CD4-positive, alpha-beta T cell treated with Interleukin-10 for 1 hour (primary cell): ENCODE data around the gene TOX2.

Experiments
- DNase-seq: peaks from one replicate; pipeline ENCODE4 v3.0.0-alpha.2; 2020

The TOX2 gene

DNA sequence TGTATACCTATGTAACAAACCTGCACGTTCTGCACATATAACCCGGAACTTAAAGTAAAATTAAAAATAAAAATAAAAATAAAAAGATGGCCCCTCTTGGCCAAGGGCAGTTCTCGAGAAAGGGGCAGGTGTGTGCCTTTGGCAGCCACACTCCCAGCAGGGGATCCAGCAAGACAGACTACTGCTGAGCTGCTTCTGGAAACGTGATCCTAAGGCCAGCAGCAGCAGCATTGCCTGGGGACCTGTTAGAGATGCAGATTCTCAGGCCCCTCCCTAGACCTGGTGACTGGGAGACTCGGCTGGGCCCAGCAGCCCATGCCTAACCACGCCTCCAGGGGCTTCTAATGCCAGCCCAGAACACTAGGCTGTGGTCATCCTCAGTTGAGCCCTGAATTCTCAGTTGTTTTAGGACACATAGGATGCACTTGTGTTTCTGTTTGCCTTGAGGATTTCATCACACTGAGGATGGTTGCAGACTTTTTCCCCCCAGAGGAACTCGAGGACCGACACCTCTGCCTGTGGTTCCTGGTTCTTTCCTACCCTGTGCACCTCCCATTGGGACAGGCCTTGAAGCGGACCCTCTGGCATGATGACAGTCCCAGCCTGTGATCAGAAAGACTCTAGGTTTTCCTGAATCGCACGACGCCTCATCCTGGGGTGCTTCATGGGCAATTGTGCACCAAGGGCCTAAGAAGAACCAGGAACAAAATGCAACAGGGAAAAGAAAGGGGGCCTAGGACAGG, 105.9 kb downstream of the TOX2 start:
- DNase-seq = no peak

DNA sequence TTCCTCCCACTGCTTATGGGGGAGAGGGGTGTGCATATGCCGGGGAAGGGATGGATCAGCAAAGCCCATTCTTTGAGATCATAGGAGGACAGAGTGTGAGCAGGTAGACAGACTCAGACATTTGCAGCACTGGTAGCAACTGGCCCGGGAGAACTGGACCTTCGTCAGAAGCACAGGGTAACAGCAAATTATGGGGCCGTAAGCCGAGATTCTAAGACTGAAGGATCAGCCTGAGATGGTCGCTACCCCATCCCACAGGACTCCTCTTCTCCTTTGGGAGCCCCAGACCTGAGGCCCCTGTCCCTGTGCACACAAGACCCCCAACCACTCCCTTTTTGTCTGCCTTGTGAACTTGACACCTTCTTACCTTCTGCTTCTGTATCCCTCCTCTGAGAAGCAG, 106.5 kb downstream of the TOX2 start:
- DNase-seq = no peak

DNA sequence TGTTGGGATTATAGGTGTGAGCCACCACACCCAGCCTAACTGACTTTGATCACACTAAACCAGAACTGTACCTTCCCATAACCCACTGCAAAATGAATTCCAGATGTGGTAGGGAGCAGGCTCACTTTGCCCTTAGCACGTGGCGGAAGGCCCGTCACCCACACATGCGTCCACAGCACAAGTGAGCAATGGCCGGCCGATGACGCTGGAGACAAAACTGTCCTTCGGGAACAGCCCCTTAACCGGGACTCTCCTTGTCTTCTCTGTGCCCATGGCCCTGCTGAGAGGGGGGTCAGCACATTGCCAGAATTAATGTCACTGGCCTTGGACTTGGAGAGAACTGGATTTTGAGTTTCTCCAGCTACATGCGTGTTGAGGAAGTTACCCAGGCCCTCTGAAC, 107.2 kb downstream of the TOX2 start:
- no peak for DNase-seq

DNA sequence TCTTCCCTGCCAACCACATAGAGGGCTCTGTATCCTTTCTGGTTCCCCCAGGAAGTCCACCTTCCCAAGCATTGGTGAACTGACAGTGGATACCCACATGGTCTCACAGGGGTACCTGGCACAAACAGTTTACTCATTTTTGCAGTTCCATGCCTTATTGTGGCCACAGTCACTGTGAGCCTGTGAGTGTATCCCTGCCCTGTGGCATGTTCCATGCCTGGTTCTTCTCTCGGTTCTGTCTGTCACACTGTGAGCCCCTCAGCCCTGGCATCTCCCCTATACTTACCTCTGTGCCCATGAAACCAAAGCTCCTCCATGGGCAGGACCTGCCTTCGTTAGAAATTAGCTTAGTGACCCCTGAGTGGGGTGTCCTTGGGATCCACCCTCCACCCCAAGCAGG, 107.8 kb downstream of the TOX2 start:
- DNase-seq = no peak

DNA sequence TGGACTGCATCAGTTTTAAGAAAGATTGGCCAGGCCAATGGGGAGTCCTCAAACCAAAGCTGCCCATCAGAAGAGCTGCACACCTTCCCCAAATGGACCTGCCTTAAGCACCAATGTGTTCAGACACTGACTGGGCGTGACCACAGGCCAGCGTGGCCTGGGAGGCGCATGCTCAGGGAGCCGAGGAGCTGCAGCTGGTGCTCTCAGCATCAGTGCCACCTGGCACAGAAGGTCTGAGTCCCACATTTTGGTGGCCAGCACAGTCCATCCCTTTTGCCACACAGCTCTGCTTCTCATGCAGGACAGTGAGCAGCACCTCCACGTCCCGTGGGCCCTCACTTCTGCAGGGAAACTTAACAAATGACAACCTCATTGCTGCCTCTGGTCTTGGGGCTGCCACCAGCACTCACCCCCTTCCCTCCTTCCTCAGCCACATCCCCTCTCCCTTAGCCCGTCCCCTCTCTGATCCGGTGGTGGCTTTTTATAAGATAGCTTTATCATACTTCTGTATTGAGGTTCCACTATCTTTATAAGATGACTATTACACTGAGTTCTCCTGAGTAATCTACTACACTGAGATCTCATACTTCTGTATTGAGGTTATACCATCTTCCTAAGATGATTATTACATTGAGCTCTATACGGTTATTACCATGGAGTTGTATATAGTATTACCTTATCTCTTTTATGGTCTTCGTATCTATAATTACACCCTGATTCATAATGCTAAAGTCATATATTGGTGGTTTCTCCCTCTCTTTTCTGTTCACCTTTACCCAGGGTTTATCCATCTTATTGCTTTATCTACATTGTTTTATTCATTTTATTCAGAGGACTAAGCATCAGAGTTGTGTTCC, 109.1 kb downstream of the TOX2 start:
- no peak for DNase-seq

DNA sequence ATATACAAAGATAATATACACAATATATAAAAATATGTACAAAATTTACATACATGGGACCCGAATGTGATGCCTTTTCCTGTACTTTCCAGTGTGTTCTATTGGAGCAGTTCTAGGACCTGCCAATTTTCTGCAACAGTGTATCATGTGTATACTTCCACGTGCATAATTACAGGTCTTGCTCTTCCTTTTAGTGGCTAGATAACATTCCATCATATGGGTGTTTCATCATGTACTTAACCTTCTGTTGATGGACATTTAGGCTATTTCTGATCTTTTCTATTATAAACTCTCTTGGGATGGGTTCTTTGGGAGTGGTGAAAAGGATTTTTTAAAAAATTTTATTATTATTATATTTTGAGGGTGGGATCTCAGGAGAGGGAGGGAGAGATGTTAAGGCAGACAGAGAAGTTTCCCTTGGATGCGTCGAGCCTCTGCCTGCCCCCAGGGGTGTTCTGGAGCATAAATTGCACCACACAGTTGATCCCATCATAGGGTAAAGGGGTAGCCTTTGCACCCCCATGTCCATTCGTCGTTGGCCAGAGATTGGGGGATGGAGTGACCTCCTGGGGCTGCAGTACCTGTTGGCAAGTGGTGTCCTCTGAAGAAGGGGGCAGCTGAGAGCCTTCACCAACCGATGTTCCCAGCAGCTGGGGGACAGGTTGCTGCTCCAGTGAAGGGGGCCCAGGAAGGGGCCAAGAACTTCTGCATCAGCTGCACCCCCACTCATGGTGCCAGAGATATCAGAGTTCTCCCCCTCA, 110.3 kb downstream of the TOX2 start:
- DNase-seq = no peak

DNA sequence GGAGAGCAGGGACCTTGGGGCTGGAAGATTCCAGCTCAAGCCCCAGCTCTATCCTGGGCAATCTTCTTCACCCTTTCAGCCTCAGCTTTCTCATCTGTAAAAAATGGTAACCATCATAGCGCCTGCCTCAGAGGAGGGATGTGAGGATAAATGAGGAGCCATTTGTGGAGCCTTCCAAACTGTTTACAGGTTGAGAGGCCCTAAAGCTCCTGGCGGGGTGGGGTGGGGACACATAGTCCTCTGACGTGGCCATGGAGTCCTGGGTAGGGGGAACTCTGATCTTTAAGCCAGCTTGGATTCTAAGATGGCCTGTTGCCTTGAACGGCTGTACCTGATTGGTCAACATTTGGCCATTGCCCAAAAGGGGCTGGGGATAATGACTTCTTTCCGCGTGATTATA, 111.1 kb downstream of the TOX2 start:
- no peak for DNase-seq

DNA sequence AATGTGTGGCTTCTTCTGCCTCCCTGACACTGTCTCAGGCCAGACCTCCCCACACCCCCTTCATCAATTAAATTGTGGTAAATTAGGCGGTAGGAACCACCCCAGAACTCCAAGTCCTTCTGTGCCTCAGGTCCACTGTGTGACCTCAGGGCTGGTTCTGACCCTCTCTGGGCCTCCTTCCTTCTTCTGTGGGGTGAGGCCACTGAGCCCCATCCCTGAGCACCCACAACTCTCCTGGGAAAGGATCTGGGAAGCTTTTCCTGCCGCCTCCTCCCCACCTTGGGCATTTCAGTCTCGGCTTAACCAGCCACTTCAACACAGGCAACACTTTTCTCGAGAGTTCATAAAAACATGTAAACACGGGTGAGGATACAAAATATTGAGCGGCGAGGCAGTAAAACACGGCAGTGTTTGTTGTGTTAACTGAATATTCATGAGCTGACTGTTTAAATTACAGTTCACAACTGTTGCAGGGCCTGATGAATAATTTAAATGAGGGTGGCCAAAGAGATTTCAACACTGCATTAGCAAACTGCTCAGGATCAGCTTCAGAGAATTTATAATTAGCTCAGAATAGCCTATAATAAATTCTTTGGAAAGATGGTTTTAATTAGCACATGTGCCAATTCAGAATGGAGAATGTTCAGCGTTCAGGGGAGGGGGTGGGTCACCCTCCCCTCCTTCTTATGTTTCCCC, 112.1 kb downstream of the TOX2 start:
- DNase-seq = no peak

DNA sequence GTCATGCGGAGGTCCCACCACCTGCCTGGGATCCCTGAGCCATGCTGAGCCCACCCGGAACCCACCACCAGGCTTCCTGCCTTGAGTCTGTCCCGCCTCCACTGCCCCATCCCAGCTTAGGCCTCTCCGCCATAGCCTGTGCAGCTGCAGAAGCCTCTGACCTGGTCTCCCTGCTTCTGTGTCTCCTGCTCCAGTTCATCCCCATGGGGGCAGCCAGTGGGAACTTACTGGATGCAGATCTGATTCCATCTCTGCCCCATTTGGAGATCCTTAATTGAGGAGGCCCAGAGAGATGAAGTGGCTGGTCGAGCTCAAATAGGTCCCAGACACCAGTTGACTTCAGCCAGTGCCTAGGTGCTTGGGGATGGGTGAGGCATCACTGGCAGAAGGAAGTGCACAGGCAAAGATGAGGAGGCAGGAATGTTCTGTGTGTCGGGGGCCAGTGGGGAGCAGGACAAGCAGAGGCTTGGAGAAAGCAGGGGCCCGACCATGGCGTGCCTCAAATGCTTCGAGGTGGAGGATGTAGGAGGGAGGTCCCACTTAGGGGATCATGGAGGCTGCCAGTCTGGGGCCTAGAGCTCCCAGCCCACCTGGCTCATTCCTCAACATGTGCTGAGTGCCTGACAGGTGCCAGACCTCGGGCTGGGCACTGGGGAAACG, 112.8 kb downstream of the TOX2 start:
- DNase-seq = no peak

DNA sequence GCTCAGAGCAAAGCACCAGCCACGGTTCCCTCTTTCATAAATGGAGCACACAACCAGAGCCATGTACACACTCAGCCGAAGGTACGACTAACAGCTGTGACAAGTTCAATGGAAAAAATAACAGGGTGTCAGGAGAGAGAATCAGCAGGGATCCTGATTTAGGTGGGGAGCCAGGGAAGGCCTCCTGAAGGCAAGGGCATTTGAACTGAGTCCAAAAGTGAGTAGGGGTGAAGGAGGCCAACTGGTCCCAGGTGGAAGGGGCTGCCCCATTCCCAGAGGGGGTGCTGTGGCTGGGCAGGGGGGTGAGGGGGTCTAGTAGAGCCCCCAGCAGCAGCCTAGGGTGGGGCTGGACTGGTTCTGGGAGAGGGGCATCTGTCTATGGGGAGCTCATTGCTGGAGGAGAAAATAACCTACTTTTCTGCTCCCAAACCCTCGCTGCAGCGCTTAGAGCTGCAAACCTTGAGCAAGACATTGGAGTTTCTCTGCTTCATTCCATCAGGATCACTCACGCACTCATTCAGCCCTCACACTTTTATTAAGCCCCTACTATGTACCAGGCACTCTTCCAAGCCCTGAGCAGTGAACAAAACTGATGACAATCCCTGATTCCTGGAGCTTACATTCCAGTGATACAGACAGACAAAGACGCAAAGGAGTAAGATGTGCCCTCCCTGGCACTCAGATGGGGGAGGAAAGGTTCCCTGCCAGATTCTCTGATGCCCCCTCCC, 113.5 kb downstream of the TOX2 start:
- no peak for DNase-seq

DNA sequence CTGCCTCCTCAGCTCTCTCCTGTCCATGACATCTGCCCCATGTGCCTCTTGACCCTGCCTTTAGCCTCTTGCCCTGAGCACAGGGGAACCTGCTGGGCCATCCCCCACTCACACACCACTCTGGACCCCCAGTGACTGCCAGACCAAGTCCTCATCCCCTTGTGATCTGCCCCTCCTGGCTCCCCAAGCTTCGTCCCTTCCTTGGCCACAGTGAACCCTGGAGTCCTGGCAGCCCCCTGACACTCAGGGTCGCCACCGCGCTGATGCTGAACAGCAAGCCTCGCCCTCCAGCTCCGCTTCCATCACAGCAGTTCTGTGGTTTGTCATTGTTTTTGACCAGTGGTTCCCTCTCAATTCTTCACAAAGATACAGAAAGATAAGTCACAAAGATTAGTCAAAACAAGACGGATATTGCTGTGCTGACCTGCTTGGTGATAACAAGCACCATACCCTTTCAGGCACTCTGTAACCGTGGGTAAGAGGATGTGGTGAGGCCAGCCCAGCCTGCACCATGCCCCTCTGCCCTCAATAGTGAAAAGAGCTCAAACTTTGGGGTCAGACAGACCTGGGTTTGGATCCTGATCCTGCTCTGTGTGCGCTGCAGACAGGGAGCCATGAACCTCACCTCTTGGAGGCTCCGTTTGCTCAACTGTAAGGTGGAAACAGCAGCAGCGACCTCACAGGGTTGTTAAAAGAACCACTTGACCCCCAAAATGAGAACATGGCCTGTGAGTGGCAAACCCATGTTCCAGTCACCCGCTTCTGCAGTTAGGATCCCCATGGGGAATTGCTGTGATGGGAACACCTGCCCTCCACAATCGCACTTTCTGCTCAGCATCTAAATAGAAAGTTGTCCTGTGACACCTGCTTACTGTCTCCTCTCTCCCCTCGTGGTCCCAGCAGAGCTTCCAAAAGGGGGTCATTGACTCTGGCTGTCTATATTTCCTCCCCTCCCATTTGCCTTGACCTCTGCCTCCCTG, 114.5 kb downstream of the TOX2 start:
- DNase-seq = no peak

DNA sequence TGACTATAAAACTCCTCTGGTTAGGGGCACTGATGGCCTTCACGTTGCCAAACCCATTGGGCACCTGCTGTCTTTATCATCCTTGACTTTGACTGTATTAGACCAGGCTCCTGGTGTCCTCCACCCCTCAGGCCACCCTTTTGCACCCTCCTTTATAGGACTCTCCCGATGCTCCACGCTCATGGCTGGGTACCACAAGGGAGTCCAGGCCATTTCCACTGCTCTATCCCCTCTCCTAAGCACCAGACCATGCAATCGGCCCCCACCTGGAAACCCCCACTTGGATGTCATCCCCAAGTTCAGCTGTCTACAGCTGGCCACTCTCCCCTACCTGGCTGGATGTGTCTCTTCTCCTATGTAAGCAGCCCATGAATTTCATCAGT, 115.2 kb downstream of the TOX2 start:
- DNase-seq = no peak

DNA sequence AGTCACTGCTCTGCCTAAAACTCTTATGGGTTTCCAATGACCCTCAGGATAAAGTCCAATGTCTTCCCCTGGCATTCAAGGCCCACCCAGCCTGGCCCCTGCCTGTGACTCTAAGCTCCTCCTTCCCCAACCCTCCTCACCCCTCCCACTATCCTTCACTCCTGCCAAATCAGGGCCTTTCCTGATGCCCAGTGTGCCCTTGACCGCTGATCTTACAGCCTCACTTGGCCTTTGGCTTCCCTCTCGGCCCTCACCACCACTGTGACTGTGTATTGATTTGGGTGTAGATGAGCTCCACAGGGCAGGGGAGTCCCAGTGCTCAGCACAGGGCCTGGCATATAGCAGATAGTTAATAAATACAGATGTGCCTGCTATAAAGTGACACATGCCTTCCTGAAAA, 115.7 kb downstream of the TOX2 start:
- DNase-seq = no peak

DNA sequence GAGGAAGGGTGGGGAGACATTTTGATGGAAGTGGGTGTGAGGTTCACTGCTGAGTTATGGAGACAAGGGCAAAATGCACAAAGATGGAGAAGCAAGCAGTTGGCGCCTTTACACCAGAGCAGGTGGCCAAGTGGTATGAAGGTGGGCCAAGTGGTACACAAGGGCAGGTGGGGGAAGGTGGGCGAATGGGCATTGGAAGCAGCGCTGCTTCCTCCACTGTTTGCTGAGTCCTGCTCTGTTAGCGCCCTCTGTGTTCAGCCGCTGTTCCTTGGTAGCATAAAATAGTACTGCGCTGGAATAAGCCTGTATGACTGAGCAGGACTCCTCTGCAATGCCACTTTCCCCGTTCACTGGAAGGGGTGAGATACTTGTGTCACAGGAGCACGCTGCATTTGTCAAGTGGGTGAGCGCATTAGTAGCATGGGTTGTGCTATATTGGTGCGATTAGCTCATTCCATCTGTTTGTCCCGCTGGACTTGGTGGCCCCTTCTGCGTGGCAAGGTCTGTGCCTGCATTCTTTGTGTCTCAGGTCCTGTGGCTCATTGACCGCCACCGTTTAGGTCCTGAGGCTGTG, 116.4 kb downstream of the TOX2 start:
- no peak for DNase-seq

DNA sequence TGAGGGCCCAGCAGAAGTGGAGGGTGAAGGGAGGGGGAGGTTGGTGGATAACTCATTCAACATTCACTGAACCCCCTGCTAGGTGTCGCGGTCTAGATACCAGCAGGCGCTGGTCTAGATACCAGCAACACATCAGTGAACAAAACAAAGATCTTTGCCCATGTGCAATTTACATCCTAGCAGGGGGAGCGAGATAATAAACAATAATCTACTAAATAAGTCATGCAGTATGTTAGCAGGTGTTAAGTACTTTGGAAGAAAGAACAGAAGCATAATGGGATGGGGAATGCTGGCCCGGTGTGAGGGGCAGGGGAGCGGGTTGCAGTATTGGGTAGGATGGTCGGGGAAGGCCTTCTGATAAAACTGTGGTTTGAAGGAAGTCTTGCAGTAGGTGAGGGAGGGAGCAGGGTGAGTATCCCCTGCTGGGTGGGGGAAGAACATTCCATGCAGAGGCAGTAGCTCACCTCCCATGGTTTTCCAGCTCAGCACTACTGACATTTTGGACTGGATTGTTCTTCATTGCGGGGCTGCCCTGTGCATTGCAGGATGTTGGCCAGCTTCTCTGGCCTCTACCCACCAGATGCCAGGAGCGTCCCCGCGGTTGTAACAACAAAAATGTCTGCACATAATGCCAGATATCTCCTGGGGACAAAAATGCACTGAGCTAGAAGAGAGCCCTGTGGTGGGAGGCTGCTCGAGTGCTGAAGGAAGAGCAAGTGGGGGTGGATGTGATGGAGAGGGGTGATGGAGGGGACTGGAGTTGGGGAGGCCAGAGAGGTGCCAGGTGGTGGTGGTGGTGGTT, 117.3 kb downstream of the TOX2 start:
- no peak for DNase-seq

DNA sequence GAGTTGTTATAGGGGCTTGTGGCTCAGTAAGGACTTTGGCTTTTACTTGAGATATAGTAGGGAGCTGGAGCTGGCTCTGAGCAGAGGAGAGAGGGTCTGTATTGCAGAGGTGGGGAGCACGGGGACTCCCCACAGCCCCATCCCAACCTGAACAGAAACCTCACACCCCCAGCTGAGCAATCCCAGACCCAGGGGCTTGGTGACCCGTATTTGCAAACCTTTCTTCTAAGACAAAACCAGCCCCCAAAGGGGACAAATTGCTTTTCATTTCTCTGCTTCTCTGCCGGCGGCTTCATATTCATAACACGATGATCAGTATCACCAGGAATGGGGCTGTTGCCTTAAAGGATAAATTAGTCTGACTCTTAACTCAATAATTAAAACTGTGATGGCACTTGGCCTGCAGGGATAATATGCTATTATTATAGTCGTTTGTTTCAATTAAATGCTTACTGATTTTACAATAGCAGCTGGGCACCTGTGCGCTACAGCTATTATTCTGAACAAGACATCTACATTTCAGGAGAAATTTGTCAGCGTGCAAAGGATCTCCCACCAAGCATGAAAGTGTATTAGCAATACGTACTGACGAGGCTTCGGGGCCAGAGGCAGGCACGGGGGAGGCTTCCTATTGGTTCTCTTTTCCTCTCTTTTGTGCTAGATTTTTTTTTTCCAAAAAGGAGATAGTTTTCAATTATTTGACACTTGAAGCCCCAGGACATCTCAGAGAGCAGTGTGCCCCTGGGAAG, 118.1 kb downstream of the TOX2 start:
- no peak for DNase-seq

DNA sequence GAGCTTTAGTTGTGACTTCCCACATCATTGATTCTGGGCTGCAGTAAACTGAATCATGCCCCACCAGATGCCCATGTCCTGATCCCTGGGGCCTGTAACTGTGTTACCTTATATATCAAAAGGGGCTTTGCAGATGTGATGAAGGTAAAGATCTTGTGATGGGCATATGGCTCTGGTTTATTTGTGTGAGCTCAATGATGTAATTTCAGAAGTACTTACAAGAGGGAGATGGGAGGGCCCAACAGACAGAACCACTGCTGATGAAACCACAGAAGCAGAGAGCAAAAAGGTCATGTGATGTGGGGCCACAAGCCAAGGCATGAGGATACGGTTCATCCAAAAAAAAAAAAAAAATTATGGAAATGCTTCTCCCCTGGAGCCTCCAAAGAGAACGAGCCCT, 118.7 kb downstream of the TOX2 start:
- DNase-seq = no peak

DNA sequence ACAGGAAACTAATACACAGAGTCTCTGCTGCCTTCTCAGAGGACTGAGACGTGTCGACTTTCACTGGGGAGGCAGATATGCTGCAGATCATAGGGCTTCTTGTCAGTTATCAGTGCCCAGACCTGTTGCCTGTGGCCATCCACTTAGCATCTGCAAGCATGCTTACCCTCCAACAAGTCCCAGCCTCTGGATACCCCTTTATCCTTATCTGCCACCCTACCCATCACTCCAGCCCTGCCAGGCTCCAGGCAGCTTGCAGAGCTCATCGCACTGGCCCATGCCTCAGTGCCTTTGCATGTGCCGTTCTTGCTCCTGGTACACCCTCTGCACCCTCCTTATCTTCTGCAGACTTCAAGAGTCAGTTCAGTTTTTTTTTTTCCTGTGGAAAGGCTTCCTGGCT, 119.2 kb downstream of the TOX2 start:
- no peak for DNase-seq

DNA sequence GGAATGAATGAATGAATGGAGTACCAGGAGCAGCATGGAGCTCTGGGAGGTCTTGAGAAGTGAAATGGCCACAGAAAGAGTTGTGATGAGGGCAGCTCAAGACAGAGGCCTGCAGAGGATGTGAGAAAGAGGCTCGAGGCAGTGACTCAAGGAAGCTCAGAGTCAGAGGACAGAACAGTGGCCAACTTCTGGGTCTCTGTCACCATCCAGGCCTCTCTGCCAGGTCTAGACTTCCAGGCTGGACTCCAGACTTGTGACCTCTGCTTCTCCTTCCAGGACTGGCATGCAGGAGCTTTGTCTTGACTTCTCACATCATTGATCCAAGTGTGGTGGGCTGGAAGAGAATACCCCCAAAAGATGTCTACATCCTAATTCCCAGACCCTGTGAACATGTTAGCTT, 119.8 kb downstream of the TOX2 start:
- no peak for DNase-seq
